Measurements from ENCODE around the gene SLC25A25.

Gene SLC25A25

DNA sequence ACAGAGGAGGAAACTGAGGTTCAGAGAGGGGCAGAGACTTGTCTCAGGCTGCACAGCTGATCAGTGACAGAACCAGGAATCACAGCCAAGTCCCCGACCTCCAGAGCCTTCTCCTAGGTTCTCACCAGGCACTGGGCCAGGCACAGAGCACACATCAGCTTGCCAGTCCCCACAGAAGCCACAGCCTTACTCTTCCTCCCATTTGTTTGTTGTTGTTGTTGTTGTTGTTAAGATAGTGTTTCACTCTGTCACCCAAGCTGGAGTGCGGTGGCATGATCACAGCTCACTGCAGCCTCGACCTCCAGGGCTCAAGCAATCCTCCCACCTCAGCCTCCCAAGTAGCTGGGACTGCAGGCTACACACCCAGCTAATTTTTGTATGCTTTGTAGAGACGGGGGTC is 42.3 kb upstream of the SLC25A25 start:
- TF ChIP-seq, protein P1, sequence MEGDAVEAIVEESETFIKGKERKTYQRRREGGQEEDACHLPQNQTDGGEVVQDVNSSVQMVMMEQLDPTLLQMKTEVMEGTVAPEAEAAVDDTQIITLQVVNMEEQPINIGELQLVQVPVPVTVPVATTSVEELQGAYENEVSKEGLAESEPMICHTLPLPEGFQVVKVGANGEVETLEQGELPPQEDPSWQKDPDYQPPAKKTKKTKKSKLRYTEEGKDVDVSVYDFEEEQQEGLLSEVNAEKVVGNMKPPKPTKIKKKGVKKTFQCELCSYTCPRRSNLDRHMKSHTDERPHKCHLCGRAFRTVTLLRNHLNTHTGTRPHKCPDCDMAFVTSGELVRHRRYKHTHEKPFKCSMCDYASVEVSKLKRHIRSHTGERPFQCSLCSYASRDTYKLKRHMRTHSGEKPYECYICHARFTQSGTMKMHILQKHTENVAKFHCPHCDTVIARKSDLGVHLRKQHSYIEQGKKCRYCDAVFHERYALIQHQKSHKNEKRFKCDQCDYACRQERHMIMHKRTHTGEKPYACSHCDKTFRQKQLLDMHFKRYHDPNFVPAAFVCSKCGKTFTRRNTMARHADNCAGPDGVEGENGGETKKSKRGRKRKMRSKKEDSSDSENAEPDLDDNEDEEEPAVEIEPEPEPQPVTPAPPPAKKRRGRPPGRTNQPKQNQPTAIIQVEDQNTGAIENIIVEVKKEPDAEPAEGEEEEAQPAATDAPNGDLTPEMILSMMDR (IDR thresholded peaks at IDR 0.05; ENCODE audit: low read depth, low read length): no peak
- no peaks in the 10 kb centered on the region for H3K9me3 ChIP-seq
- no peaks in the 10 kb centered on the region for H3K36me3 ChIP-seq
- DNase-seq: no peak
- H3K4me1 ChIP-seq: no peaks in the 10 kb centered on the region
- H3K4me3 ChIP-seq (ENCODE audit: low read depth, low read length): no peak overlapping the region
- H3K27me3 ChIP-seq: no peaks in the 10 kb centered on the region

DNA sequence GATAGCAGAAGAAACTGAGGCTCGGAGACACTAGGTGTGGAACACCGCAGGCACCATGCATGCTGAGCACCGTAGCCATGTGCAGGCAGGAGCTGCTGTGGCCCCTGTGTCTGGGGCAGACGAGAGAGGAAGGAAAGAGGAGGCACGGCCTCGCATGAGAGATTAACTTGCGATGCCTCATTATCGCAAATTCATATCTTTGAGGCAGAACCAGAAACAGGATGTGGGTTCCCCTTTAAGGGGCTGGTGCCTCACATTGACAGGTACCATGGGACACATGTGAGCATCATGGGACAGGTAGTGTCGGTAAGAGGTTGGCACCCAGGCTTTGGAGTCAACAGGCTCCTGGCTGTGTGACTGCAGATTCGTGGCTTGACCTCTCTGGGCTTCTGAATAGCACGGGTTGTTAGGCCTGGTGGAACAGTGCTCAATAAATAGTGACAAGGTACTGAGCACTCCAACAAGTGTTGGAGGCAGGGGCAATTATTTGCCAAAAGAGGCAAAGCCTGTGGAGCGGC is 41.7 kb upstream of the SLC25A25 start:
- Histone ChIP-seq H3K4me3 (ENCODE audit: low read depth, low read length) (no peak overlapping the region), H3K27me3 (no peaks in the 10 kb centered on the region), H3K4me1 (no peaks in the 10 kb centered on the region), H3K9me3 (no peaks in the 10 kb centered on the region), H3K36me3 (no peaks in the 10 kb centered on the region)
- TF ChIP-seq, protein P1 (IDR thresholded peaks at IDR 0.05; ENCODE audit: low read depth, low read length): no peak
- no peak for DNase-seq

DNA sequence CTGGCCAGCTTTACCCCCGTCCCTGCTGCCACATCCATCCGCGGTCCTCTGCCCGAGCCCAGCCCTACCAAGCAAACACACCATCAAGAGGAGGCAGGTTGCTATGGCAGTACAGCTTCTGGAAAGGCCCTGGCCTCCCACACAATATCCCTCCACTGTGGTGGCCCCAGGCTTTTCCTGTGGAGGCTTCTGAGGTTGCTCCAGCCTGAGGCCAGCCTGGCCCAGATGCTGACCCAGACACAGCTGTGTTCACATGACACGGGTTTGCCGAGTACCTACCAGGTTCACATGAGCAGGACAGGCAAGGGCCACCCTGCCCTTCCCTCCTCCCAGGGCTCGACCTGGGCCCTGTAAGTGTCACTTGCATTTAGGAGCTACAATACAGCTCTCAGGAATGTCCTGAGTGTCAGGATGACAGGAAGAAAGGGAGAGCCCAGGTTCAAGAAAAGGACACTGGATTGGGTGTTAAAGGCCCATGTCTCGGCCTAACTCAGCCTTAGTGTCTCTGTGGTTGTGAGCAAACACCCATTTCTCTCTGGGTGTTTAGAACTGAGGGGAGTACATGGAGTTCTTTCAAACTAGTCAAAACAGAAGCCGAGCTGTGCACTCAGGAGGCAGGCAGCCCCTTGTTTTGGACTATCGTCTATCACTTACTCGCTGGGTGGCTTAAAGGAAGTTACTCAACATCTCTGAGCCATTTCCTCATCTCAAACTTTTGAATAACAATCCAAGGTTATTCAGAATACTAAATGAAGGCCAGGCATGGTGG is 41.1 kb upstream of the SLC25A25 start:
- Histone ChIP-seq H3K4me1 (no peaks in the 10 kb centered on the region), H3K36me3 (no peaks in the 10 kb centered on the region)
- DNase-seq: no peak

DNA sequence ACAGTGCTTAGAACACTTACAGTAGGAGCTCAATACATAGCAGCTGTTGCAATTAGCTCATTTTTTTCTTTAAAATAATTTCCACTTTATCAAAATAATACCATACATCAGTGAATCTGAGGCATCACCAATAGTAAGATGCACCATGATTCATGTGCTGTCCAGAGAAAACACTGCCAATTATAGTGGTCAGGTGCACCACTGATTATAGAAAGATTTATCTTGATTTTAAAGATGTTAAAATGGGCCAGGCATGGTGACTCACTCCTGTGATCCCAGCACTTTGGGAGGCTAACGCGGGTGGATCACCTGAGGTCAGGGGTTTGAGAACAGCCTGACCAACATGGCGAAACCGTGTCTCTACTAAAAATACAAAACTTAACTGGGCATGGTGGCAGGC is 40.3 kb upstream of the SLC25A25 start:
- TF ChIP-seq, protein P1 (IDR thresholded peaks at IDR 0.05; ENCODE audit: low read depth, low read length): no peak
- Histone ChIP-seq H3K4me3 (ENCODE audit: low read depth, low read length) (no peak overlapping the region), H3K9me3 (no peaks in the 10 kb centered on the region), H3K36me3 (no peaks in the 10 kb centered on the region), H3K27me3 (no peaks in the 10 kb centered on the region), H3K4me1 (no peaks in the 10 kb centered on the region)
- DNase-seq: no peak

More for the DNA sequence above, 41.1 kb upstream of the SLC25A25 start:
- no peak overlapping the region for H3K4me3 ChIP-seq (ENCODE audit: low read depth, low read length)
- no peaks in the 10 kb centered on the region for H3K27me3 ChIP-seq
- TF ChIP-seq, protein P1 (IDR thresholded peaks at IDR 0.05; ENCODE audit: low read depth, low read length): no peak
- H3K9me3 ChIP-seq: no peaks in the 10 kb centered on the region

DNA sequence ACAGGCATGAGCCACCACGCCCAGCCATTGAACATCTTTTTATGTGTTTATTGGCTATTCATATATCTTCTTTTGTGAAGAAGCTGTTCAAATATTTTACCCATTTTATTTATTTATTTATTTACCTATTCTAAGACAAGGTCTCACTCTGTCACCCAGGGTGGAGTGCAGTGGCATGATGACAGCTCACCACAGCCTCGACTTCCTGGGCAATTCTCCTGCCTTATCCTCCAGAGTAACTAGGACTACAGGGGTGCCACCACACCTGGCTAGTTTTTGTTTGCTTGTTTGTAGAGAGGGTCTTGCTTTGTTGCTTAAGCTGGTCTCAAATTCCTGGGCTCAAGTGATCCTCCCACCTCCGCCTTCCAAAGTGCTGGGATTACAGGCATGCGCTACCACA is 34.4 kb upstream of the SLC25A25 start:
- Histone ChIP-seq H3K27me3 (no peaks in the 10 kb centered on the region), H3K36me3 (no peaks in the 10 kb centered on the region), H3K9me3 (no peaks in the 10 kb centered on the region), H3K4me1 (peaks cover 6% of the 10 kb centered on the region), H3K4me3 (ENCODE audit: low read depth, low read length) (no peak overlapping the region)
- DNase-seq: no peak
- TF ChIP-seq, protein P1 (IDR thresholded peaks at IDR 0.05; ENCODE audit: low read depth, low read length): no peak
